Neuronal stem cell (in vitro differentiated cells): ENCODE measurements around the gene IFNA6.
A peak's percentile ranks its signal among the peaks of the same experiment; 100 is the strongest.

Experiments used
- DNase-seq: peaks from one replicate; pipeline ENCODE4 v3.0.0-alpha.2; 2013; ENCODE audit warnings: low spot score
- H2AFZ ChIP-seq: one replicate; pipeline ENCODE4 v1.6.1; 2013; ENCODE audit warnings: mild to moderate bottlenecking, low read length, inconsistent platforms
- H2AK5ac ChIP-seq: 2 replicates; pipeline ENCODE4 v1.6.1; 2013; ENCODE audit warnings: low read depth, mild to moderate bottlenecking, inconsistent platforms, low read length, moderate library complexity, mixed read lengths
- H2BK120ac ChIP-seq: 2 replicates; pipeline ENCODE4 v1.6.1; 2013; ENCODE audit warnings: low read depth, mild to moderate bottlenecking, inconsistent platforms, low read length, moderate library complexity, mixed read lengths
- H2BK12ac ChIP-seq: one replicate; pipeline ENCODE4 v1.6.1; 2013; ENCODE audit warnings: low read length, inconsistent platforms
- H2BK15ac ChIP-seq: 2 replicates; pipeline ENCODE4 v1.6.1; 2013; ENCODE audit warnings: mild to moderate bottlenecking, low read length, inconsistent platforms, mixed read lengths
- H2BK5ac ChIP-seq: one replicate; pipeline ENCODE4 v1.6.1; 2013; ENCODE audit warnings: inconsistent platforms, mild to moderate bottlenecking, low read length, moderate library complexity
- H3K14ac ChIP-seq: one replicate; pipeline ENCODE4 v1.6.1; 2013; ENCODE audit warnings: low read length, inconsistent platforms
- H3K18ac ChIP-seq: 2 replicates; pipeline ENCODE4 v1.6.1; 2013; ENCODE audit warnings: low read length, inconsistent platforms
- H3K23ac ChIP-seq: 2 replicates; pipeline ENCODE4 v1.6.1; 2013; ENCODE audit warnings: low read depth, mild to moderate bottlenecking, mixed read lengths, low read length, inconsistent platforms; ENCODE audit not compliant: poor library complexity
- H3K27ac ChIP-seq: replicated peaks from 3 replicates; pipeline ENCODE4 v1.5.1; 2013; ENCODE audit warnings: low read length, inconsistent platforms
- H3K27me3 ChIP-seq, 3 experiments: 2 replicates each; pipeline ENCODE4 v1.6.1; 2013; ENCODE audit warnings: low read length in 3 of 3, mild to moderate bottlenecking in 2 of 3, inconsistent platforms in 1 of 3, low read depth in 1 of 3, mixed read lengths in 1 of 3, moderate library complexity in 1 of 3; ENCODE audit not compliant: control insufficient read depth in 3 of 3, insufficient read depth in 3 of 3
- H3K36me3 ChIP-seq, 2 donors: replicated peaks in 1 of 2; 2 replicates each; pipeline ENCODE4 v1.6.1; 2013; ENCODE audit warnings: low read length in 2 of 2; ENCODE audit not compliant: control insufficient read depth in 2 of 2, insufficient read depth in 2 of 2
- H3K4ac ChIP-seq: 2 replicates; pipeline ENCODE4 v1.6.1; 2013; ENCODE audit warnings: inconsistent platforms, mild to moderate bottlenecking, low read length, moderate library complexity
- H3K4me1 ChIP-seq, 2 donors: 1 replicate in 1 of 2; 2 replicates in 1 of 2; pipeline ENCODE4 v1.6.1; 2013; ENCODE audit warnings: low read length in 2 of 2, low read depth in 1 of 2; ENCODE audit not compliant: control insufficient read depth in 2 of 2, insufficient read depth in 1 of 2
- H3K4me2 ChIP-seq: one replicate; pipeline ENCODE4 v1.6.1; 2013; ENCODE audit warnings: mild to moderate bottlenecking, low read length, inconsistent platforms; ENCODE audit not compliant: insufficient read depth, poor library complexity, severe bottlenecking
- H3K4me3 ChIP-seq, 2 donors: 2 replicates each; pipeline ENCODE4 v1.5.1; 2013; ENCODE audit warnings: low read length in 2 of 2, mild to moderate bottlenecking in 2 of 2, inconsistent platforms in 1 of 2, moderate library complexity in 1 of 2
- H3K79me1 ChIP-seq: one replicate; pipeline ENCODE4 v1.6.1; 2013; ENCODE audit warnings: low read depth, mild to moderate bottlenecking, inconsistent platforms, low read length, moderate library complexity
- H3K9ac ChIP-seq: one replicate; pipeline ENCODE4 v1.6.1; 2013; ENCODE audit warnings: mild to moderate bottlenecking, low read depth, low read length, inconsistent platforms; ENCODE audit not compliant: poor library complexity
- H3K9me3 ChIP-seq, 2 donors: replicated peaks in 1 of 2; 2 replicates each; pipeline versions ENCODE3 to v1.6.1; 2013; ENCODE audit warnings: low read length in 2 of 2, mild to moderate bottlenecking in 2 of 2, inconsistent platforms in 1 of 2, low read depth in 1 of 2, mixed read lengths in 1 of 2, moderate library complexity in 1 of 2; ENCODE audit not compliant: control insufficient read depth in 2 of 2, insufficient read depth in 1 of 2
- H4K8ac ChIP-seq: one replicate; pipeline ENCODE4 v1.6.1; 2013; ENCODE audit warnings: low read depth, mild to moderate bottlenecking, inconsistent platforms, low read length, moderate library complexity
- H4K91ac ChIP-seq: one replicate; pipeline ENCODE4 v1.6.1; 2013; ENCODE audit warnings: low read length, low read depth, mild to moderate bottlenecking, inconsistent platforms; ENCODE audit not compliant: poor library complexity
- WGBS, 2 donors: extraction: QIAGEN DNeasy Blood & Tissue Kit; methylation state at CpG; one replicate each; pipeline ENCODE4 v1.1.7; 2013; ENCODE audit warnings: missing lambda C conversion rate in 2 of 2, mixed read lengths in 1 of 2; ENCODE audit not compliant: insufficient read length in 2 of 2, insufficient replicate concordance in 1 of 2; ENCODE audit errors: extremely low coverage in 2 of 2; 5-methylcytosine and 5-hydroxymethylcytosine counted together

The IFNA6 gene

DNA sequence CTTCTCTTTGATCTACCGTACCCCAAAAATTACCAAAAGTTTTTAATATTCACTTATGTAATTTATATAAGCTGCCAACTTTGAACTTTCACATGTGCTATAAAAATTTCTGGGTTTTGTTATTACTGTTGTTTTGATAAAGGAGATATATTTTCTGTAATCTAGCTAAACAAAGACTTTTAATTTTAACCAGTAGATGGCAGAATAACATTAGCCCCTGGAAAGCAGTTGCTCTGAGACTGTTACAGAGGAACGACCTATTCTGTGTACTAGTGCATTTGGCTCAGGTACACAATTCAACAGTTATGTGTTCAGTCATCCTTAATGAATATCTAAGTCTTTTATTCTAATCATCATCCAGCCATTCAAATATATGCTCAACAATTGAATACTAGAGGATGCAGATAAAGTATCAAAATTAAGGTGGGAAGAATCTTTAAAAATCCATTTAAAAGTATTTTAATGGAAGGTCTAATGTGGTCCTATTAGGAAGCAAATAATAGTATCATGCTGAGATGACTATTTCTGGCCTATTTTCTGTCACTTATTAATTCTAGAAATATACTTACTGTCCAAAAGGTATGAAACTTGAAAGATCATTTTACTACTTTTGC is 24.1 kb downstream of the IFNA6 start:
- Histone ChIP-seq H2BK120ac (no peak overlapping the region), H3K9ac (no peak overlapping the region), H4K8ac (no peak overlapping the region), H3K23ac (no peak overlapping the region), H2AK5ac (no peak overlapping the region), H2AFZ (no peak overlapping the region), H3K4me3 (no peak overlapping the region), H3K4me2 (no peak overlapping the region), H3K4me1 (peaks cover 0 to 2% of the 10 kb centered on the region in 2 donors), H3K27me3 (no peaks in the 10 kb centered on the region), H3K79me1 (no peaks in the 10 kb centered on the region), H3K27ac (no peak overlapping the region), H3K9me3 (no peaks in the 10 kb centered on the region), H3K36me3 (peaks cover 4 to 66% of the 10 kb centered on the region in 2 donors), H3K4ac (no peak overlapping the region), H4K91ac (no peak overlapping the region), H2BK15ac (no peak overlapping the region), H2BK5ac (no peak overlapping the region), H3K18ac (no peak overlapping the region), H2BK12ac (no peak overlapping the region), H3K14ac (no peak overlapping the region)
- DNase-seq, result peak; percentile 35
- WGBS, 2 donors, result no CpG with 5 or more reads among the region's 2 CpGs

DNA sequence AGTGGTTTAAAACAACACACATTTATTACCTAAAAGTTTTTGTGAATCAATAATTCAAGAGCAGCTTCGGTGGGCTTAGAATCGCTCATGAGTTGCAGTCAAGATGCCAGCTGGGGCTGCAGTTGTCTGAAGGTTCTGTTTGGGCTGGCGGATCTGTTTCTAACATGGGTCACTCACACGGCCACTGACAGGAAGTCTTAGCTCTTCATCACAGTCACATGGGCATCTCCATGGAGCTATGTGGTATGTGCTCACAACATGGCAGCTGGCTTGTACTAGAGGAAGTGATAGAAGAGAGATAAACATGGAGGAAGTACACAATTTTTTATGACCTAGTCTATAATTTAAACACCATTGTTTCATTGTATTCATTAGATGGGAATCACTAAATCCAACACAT is 26.6 kb downstream of the IFNA6 start:
- no peak for DNase-seq
- no peak overlapping the region for H3K27ac ChIP-seq
- H4K8ac ChIP-seq, result no peak overlapping the region
- no peak overlapping the region for H2BK15ac ChIP-seq
- H4K91ac ChIP-seq, result no peak overlapping the region
- H3K4me3 ChIP-seq, result no peak overlapping the region
- no peak overlapping the region for H2BK12ac ChIP-seq
- no peaks in the 10 kb centered on the region for H3K4me1 ChIP-seq
- no peaks in the 10 kb centered on the region for H3K9me3 ChIP-seq
- no peaks in the 10 kb centered on the region for H3K27me3 ChIP-seq
- no peak overlapping the region for H2AFZ ChIP-seq
- no peak overlapping the region for H3K4me2 ChIP-seq
- H3K18ac ChIP-seq, result no peak overlapping the region
- H2AK5ac ChIP-seq, result no peak overlapping the region
- no peaks in the 10 kb centered on the region for H3K79me1 ChIP-seq
- no peak overlapping the region for H3K23ac ChIP-seq
- H2BK120ac ChIP-seq, result no peak overlapping the region
- no CpG with 5 or more reads among the region's 4 CpGs for WGBS, 2 donors
- H3K14ac ChIP-seq, result no peak overlapping the region
- H2BK5ac ChIP-seq, result no peak overlapping the region
- H3K4ac ChIP-seq, result no peak overlapping the region
- peaks cover 4 to 46% of the 10 kb centered on the region in 2 donors for H3K36me3 ChIP-seq
- H3K9ac ChIP-seq, result no peak overlapping the region

DNA sequence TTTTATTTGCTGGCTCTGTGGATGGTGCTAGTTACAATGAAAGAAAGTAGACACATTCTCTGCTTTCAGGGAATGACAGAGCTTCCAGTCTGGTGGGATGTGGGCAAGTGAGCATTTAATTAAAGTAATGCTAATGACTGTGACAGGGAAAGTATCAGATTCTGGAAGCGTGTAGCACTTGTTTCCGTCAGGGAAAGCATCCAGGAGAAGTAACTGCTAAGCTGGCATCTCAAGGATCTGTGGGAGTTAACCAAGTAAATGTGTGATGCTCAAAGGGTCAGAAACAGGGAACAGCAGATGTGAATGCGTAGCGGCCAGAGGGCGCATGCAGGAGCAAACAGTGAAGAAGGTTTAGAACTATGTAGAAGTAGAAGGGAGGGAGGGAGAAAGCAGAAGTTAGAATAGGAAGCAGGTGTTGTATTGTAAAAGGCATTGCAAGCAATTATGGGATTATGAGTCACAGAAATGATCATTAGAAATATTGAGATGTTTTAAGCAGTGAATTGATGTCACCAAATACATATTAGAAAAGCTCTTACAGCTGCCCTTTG is 27.7 kb downstream of the IFNA6 start:
- H3K4me2 ChIP-seq, result no peak overlapping the region
- H3K9me3 ChIP-seq, result no peaks in the 10 kb centered on the region
- no peaks in the 10 kb centered on the region for H3K79me1 ChIP-seq
- no CpG with 5 or more reads among the region's 5 CpGs for WGBS, 2 donors
- H3K36me3 ChIP-seq, result peaks cover 4 to 39% of the 10 kb centered on the region in 2 donors
- H4K91ac ChIP-seq, result no peak overlapping the region
- H3K9ac ChIP-seq, result no peak overlapping the region
- no peak overlapping the region for H2AK5ac ChIP-seq
- no peak overlapping the region for H3K4ac ChIP-seq
- no peak overlapping the region for H4K8ac ChIP-seq
- no peaks in the 10 kb centered on the region for H3K27me3 ChIP-seq
- H3K14ac ChIP-seq, result no peak overlapping the region
- no peak overlapping the region for H2AFZ ChIP-seq
- no peak for DNase-seq
- H2BK12ac ChIP-seq, result no peak overlapping the region
- no peak overlapping the region for H3K18ac ChIP-seq
- no peak overlapping the region for H2BK120ac ChIP-seq
- H3K4me1 ChIP-seq, result peaks cover 0 to 4% of the 10 kb centered on the region in 2 donors
- no peak overlapping the region for H2BK15ac ChIP-seq
- H2BK5ac ChIP-seq, result no peak overlapping the region
- no peak overlapping the region for H3K23ac ChIP-seq
- H3K27ac ChIP-seq, result no peak overlapping the region
- no peak overlapping the region for H3K4me3 ChIP-seq

DNA sequence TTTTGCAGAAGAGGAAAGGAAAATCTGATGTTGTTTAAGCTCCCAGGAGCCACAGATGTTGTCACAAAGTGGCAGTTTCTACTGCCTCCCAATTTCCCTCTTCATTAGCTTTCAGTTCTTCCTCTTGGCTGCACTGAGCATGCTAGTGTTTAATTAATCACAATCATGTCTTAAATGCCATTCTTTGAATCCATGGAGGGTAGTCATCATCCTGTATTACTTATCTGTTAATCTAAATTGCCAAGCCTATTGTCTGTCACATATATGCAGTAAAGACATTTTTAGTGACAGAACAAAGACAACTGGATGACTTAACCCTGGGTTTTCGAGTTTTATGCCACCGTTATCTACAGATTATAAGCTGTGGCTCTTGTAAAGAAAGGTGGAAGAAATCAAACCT is 30.2 kb downstream of the IFNA6 start:
- no peak overlapping the region for H2BK120ac ChIP-seq
- no peaks in the 10 kb centered on the region for H3K27me3 ChIP-seq
- no peak overlapping the region for H3K14ac ChIP-seq
- no peak overlapping the region for H2AFZ ChIP-seq
- H4K8ac ChIP-seq, result no peak overlapping the region
- H3K23ac ChIP-seq, result no peak overlapping the region
- H3K79me1 ChIP-seq, result no peaks in the 10 kb centered on the region
- H2BK12ac ChIP-seq, result no peak overlapping the region
- peaks cover 0 to 13% of the 10 kb centered on the region in 2 donors for H3K4me1 ChIP-seq
- peaks cover 4 to 32% of the 10 kb centered on the region in 2 donors for H3K36me3 ChIP-seq
- H2AK5ac ChIP-seq, result no peak overlapping the region
- H3K4me3 ChIP-seq, result no peak overlapping the region
- H2BK5ac ChIP-seq, result no peak overlapping the region
- H3K4ac ChIP-seq, result no peak overlapping the region
- no peaks in the 10 kb centered on the region for H3K9me3 ChIP-seq
- H3K4me2 ChIP-seq, result no peak overlapping the region
- no peak overlapping the region for H3K18ac ChIP-seq
- DNase-seq, result no peak
- no peak overlapping the region for H3K9ac ChIP-seq
- no CpG with 5 or more reads among the region's 2 CpGs for WGBS, 2 donors
- H2BK15ac ChIP-seq, result no peak overlapping the region
- H3K27ac ChIP-seq, result no peak overlapping the region
- no peak overlapping the region for H4K91ac ChIP-seq
